Measurements from ENCODE around the gene PTPRT. TPM values are rescaled to one million over a fixed set of nuclear protein-coding genes. Genes with fewer than 3 reads are reported as not detected.

PTPRT gene
- total and polyA plus RNA-seq, 2 of the 4 experiments (the other 2 are of a cell fraction): not detected

- Histone ChIP-seq H3K27me3 (ENCODE audit: control insufficient read depth, insufficient read depth, low read length) (no peaks in the 10 kb centered on the region), H4K91ac (ENCODE audit: insufficient read depth, low read depth, low read length) (no peak overlapping the region), H3K14ac (replicated peaks; ENCODE audit: low read depth, low read length) (no peak overlapping the region), H2AK5ac (ENCODE audit: low read depth, low read length) (no peak overlapping the region), H2BK20ac (ENCODE audit: low read depth, low read length) (no peak overlapping the region), H2BK15ac (ENCODE audit: low read depth, low read length) (no peak overlapping the region), H4K8ac (ENCODE audit: low read depth in 2 of 2, low read length in 2 of 2) (no peak overlapping the region), H4K5ac (ENCODE audit: low read depth, low read length) (no peak overlapping the region), H2AFZ (replicated peaks; ENCODE audit: low read length, poor library complexity) (no peak overlapping the region), H3K23ac (ENCODE audit: low read depth, low read length) (no peak overlapping the region), H3K4me2 (ENCODE audit: low read depth, low read length) (no peak overlapping the region), H3K9ac (ENCODE audit: low read depth, low read length) (no peak overlapping the region), H2BK5ac (ENCODE audit: low read depth, low read length, poor library complexity, severe bottlenecking) (no peak overlapping the region), H3K56ac (ENCODE audit: extremely low read depth, insufficient read depth, low read length) (no peak overlapping the region), H3K79me1 (ENCODE audit: low read depth in 1 of 2, low read length in 2 of 2) (no peaks in the 10 kb centered on the region), H3K4me1 (ENCODE audit: control insufficient read depth, insufficient read depth, low read length) (no peaks in the 10 kb centered on the region), H3K18ac (ENCODE audit: low read depth, low read length) (no peak overlapping the region), H3K4ac (ENCODE audit: low read depth, low read length) (no peak overlapping the region), H4K20me1 (ENCODE audit: insufficient read depth, low read length) (no peaks in the 10 kb centered on the region), H3K36me3 (ENCODE audit: control insufficient read depth, insufficient read depth, low read length) (no peaks in the 10 kb centered on the region), H3K4me3 (ENCODE audit: insufficient read depth, low read depth, low read length) (no peak overlapping the region), H3K27ac (ENCODE audit: insufficient read depth, low read length) (no peak overlapping the region), H3K9me1 (ENCODE audit: insufficient read depth, low read length) (no peaks in the 10 kb centered on the region), H2AK9ac (replicated peaks; ENCODE audit: low read depth, low read length, poor library complexity) (no peak overlapping the region), H2BK120ac (ENCODE audit: low read depth, low read length) (no peak overlapping the region), H3K9me3 (ENCODE audit: control insufficient read depth, insufficient read depth, low read length) (peaks cover 26% of the 10 kb centered on the region)
- ChIA-PET CTCF (interaction anchor here (0.6 kb wide), 1 partner anchor 39 kb away, joined by 3 read pairs; no protein-coding TSS in a partner anchor), POLR2A (ENCODE audit: unreplicated experiment) (no interaction called here)
- no CpG with 5 or more reads among the region's 3 CpGs for WGBS, 2 experiments (ENCODE audit: extremely low coverage in 2 of 2, insufficient read length in 1 of 2)
- no peak for DNase-seq
- in situ Hi-C loops (cut with MboI; ENCODE audit: low sequenced_read_pairs) (no loop called here), intact Hi-C loops (cut with micrococcal nuclease) (no loop called here), dilution Hi-C loops (cut with HindIII; ENCODE audit: low sequenced_read_pairs, unreplicated experiment) (no loop called here)
- no TSS peak for BruUV-seq (replicated peaks)
- no peak for TF ChIP-seq CEBPB (IDR thresholded peaks at IDR 0.05; ENCODE audit: low read depth, low read length)
- TF ChIP-seq ELK1 (IDR thresholded peaks at IDR 0.05; ENCODE audit: borderline replicate concordance, low read depth, low read length): no peak
- no peak for TF ChIP-seq MAZ (IDR thresholded peaks at IDR 0.05; ENCODE audit: borderline replicate concordance, low read depth, low read length)
- TF ChIP-seq NFE2L2 (IDR thresholded peaks at IDR 0.05; ENCODE audit: low read depth, low read length): no peak
- no peak for TF ChIP-seq SMC3 (IDR thresholded peaks at IDR 0.05; ENCODE audit: low read depth, low read length)
- no peak for TF ChIP-seq MXI1 (IDR thresholded peaks at IDR 0.05; ENCODE audit: borderline replicate concordance, low read depth, low read length)
- TF ChIP-seq CHD1 (IDR thresholded peaks at IDR 0.05; ENCODE audit: low read depth, low read length): no peak
- no peak for TF ChIP-seq RCOR1 (IDR thresholded peaks at IDR 0.05; ENCODE audit: insufficient replicate concordance, low read length)
- TF ChIP-seq BHLHE40 (IDR thresholded peaks at IDR 0.05; ENCODE audit: low read depth, low read length): no peak
- TF ChIP-seq CTCF (conservative IDR thresholded peaks at IDR 0.05; ENCODE audit: low read depth, low read length): no peak
- no peak for TF ChIP-seq POLR2A (IDR thresholded peaks at IDR 0.05; ENCODE audit: low read depth, low read length)
- no peak for TF ChIP-seq MAFK (IDR thresholded peaks at IDR 0.05; ENCODE audit: low read depth, low read length)
- no peak for TF ChIP-seq RAD21 (IDR thresholded peaks at IDR 0.05; ENCODE audit: low read length)
- no peak for TF ChIP-seq USF2 (IDR thresholded peaks at IDR 0.05; ENCODE audit: low read depth, low read length)
- ATAC-seq (ENCODE audit: low read depth): no peak
Observed at GRCh38 chr20:42159808-42160207, 1029.9 kb downstream of the PTPRT start.

Measured in IMR-90 (cell line).